Endodermal cell (in vitro differentiated cells): ENCODE results near the gene CDCA3. TPM values are rescaled to one million over a fixed set of nuclear protein-coding genes. Genes with fewer than 3 reads are reported as not detected.

Experiments
- DNase-seq: peaks from one replicate; pipeline ENCODE4 v3.0.0-alpha.2; 2017
- H3K27ac ChIP-seq: 2 replicates; pipeline ENCODE4 v1.5.1; 2013; ENCODE audit warnings: mild to moderate bottlenecking, low read depth, low read length, moderate library complexity
- H3K27me3 ChIP-seq: 2 replicates; pipeline ENCODE4 v1.6.1; 2013; ENCODE audit warnings: mild to moderate bottlenecking, low read length, moderate library complexity; ENCODE audit not compliant: insufficient read depth, control insufficient read depth, poor library complexity, severe bottlenecking
- H3K36me3 ChIP-seq: 2 replicates; pipeline ENCODE4 v1.7.0; 2013; ENCODE audit warnings: mild to moderate bottlenecking, low read length, moderate library complexity; ENCODE audit not compliant: control insufficient read depth, insufficient read depth
- H3K4me1 ChIP-seq: one replicate; pipeline ENCODE4 v1.7.0; 2013; ENCODE audit warnings: low read length; ENCODE audit not compliant: control insufficient read depth, insufficient read depth
- H3K4me3 ChIP-seq: 2 replicates; pipeline ENCODE4 v1.5.1; 2013; ENCODE audit warnings: mild to moderate bottlenecking, low read length, moderate library complexity
- H3K9ac ChIP-seq: 2 replicates; pipeline ENCODE4 v1.6.1; 2013; ENCODE audit warnings: mild to moderate bottlenecking, low read length, moderate library complexity; ENCODE audit not compliant: poor library complexity, severe bottlenecking; ENCODE audit errors: extremely low read depth
- H3K9me3 ChIP-seq: 2 replicates; pipeline ENCODE4 v1.6.1; 2013; ENCODE audit warnings: mild to moderate bottlenecking, low read length, moderate library complexity; ENCODE audit not compliant: control insufficient read depth
- H3K27ac Mint-ChIP-seq: 2 replicates; pipeline ENCODE4 v1.8.0; 2020; ENCODE audit warnings: mixed read lengths
- H3K27me3 Mint-ChIP-seq: 2 replicates; pipeline ENCODE4 v1.8.0; 2021; ENCODE audit warnings: mild to moderate bottlenecking, mixed read lengths; ENCODE audit not compliant: insufficient read depth
- H3K36me3 Mint-ChIP-seq: 2 replicates; pipeline ENCODE4 v1.8.0; 2020; ENCODE audit warnings: low read depth, mixed read lengths
- H3K4me1 Mint-ChIP-seq: 2 replicates; pipeline ENCODE4 v1.8.0; 2020; ENCODE audit warnings: mixed read lengths
- H3K4me3 Mint-ChIP-seq: 2 replicates; pipeline ENCODE4 v1.8.0; 2020; ENCODE audit warnings: mild to moderate bottlenecking, moderate library complexity, mixed read lengths
- H3K9me3 Mint-ChIP-seq: 2 replicates; pipeline ENCODE4 v1.8.0; 2020; ENCODE audit warnings: mild to moderate bottlenecking, mixed read lengths
- CTCF ChIP-seq: fragments of 200-600 bp; sonication (generic); conservative IDR thresholded peaks from 2 replicates; pipeline ENCODE4 v1.5.0; 2021; ENCODE audit warnings: antibody characterized with exemption, mild to moderate bottlenecking
- WGBS, 2 experiments: methylation state at CpG; one replicate each; pipeline versions ENCODE4 v1.1.5 to v1.1.7; 2013; ENCODE audit warnings: missing lambda C conversion rate in 2 of 2, mixed read lengths in 1 of 2; ENCODE audit not compliant: insufficient coverage in 1 of 2, insufficient read length in 1 of 2; 5-methylcytosine and 5-hydroxymethylcytosine counted together
- total RNA-seq, 2 donors: library from RNA; stranded (reverse); fragmentation: NEBNext Ultra II Directional in 1 of 2; extraction: Animal tissue kit (Norgen Biotek cat#: 25700) in 1 of 2; gene quantifications; 2 replicates in 1 of 2; 3 replicates in 1 of 2; pipeline ENCODE4 v1.2.1, GENCODE V29; 2021

Gene CDCA3
- total RNA-seq, 2 donors from 2014 or later = 53.1 to 63.9 TPM

GRCh38 chr12:6821591-6822425, 29.3 kb downstream of the CDCA3 start, which contains the start of gene GPR162:
GPR162 (plus strand) TSS chr12:6821821; CDS start chr12:6823899, 2,078 bp downstream.
- peaks cover 7% of the 10 kb centered on the region for H3K4me1 ChIP-seq
- H3K27ac ChIP-seq = peak within 1 kb of the TSS; percentile 78
- H3K36me3 ChIP-seq = no peaks in the 10 kb centered on the region
- Mint-ChIP-seq H3K27ac (peak within 1 kb of the TSS; percentile 62), H3K27me3 (peaks cover 84% of the 10 kb centered on the region), H3K4me3 (peak within 1 kb of the TSS; percentile 69), H3K9me3 (no peaks in the 10 kb centered on the region), H3K4me1 (peaks cover 55% of the 10 kb centered on the region), H3K36me3 (no peaks in the 10 kb centered on the region)
- H3K27me3 ChIP-seq = peaks cover 19% of the 10 kb centered on the region
- no peak for TF ChIP-seq CTCF
- H3K9ac ChIP-seq = no peak within 1 kb of the TSS
- no peaks in the 10 kb centered on the region for H3K9me3 ChIP-seq
- WGBS, 2 experiments = 0 to 2% methylated on average over 10 to 21 of the region's 28 CpGs
- DNase-seq = peak; percentile 95
- H3K4me3 ChIP-seq = peak within 1 kb of the TSS; percentile 72

DNA sequence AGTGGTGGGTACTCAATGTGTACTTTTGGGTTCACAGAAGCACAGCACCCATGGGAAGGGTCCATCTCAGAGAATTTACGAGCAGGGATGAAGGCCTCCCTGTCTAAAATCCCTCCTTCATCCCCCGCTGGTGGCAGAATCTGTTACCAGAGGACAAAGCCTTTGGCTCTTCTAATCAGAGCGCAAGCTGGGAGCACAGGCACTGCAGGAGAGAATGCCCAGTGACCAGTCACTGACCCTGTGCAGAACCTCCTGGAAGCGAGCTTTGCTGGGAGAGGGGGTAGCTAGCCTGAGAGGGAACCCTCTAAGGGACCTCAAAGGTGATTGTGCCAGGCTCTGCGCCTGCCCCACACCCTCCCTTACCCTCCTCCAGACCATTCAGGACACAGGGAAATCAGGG, 30.9 kb downstream of the CDCA3 start:
- Mint-ChIP-seq H3K4me3 (peak overlapping the region; percentile 69), H3K4me1 (peaks cover 54% of the 10 kb centered on the region), H3K36me3 (no peaks in the 10 kb centered on the region), H3K9me3 (no peaks in the 10 kb centered on the region), H3K27me3 (peaks cover 80% of the 10 kb centered on the region), H3K27ac (no peak overlapping the region)
- Histone ChIP-seq H3K36me3 (no peaks in the 10 kb centered on the region), H3K27ac (peak overlapping the region; percentile 78), H3K4me1 (peaks cover 7% of the 10 kb centered on the region), H3K9ac (no peak overlapping the region), H3K4me3 (no peak overlapping the region), H3K9me3 (no peaks in the 10 kb centered on the region), H3K27me3 (peaks cover 28% of the 10 kb centered on the region)
- WGBS, 2 experiments = 64 to 71% methylated on average over 5 of the region's 5 CpGs
- peak; percentile 58 for DNase-seq
- TF ChIP-seq CTCF = no peak

- 82 to 86% methylated on average over 8 to 13 of the region's 13 CpGs for WGBS, 2 experiments
- peaks cover 7% of the 10 kb centered on the region for H3K4me1 ChIP-seq
- peak; percentile 54 for TF ChIP-seq CTCF
- Mint-ChIP-seq H3K27me3 (peaks cover 80% of the 10 kb centered on the region), H3K4me3 (no peak overlapping the region), H3K9me3 (no peaks in the 10 kb centered on the region), H3K36me3 (no peaks in the 10 kb centered on the region), H3K27ac (peak overlapping the region; percentile 32), H3K4me1 (peaks cover 48% of the 10 kb centered on the region)
- H3K27me3 ChIP-seq = peaks cover 30% of the 10 kb centered on the region
- H3K4me3 ChIP-seq = no peak overlapping the region
- no peak overlapping the region for H3K9ac ChIP-seq
- H3K9me3 ChIP-seq = no peaks in the 10 kb centered on the region
- H3K36me3 ChIP-seq = no peaks in the 10 kb centered on the region
- H3K27ac ChIP-seq = no peak overlapping the region
- peak; percentile 72 for DNase-seq
Measured at GRCh38 chr12:6819106-6820030, 31.7 kb downstream of the CDCA3 start.
